Activated naive CD4-positive, alpha-beta T cell treated with anti-CD3 and anti-CD28 coated beads, Interleukin-2, amount 50 U/mL, for 24 hours (primary cell): Measurements from ENCODE around the gene PITPNC1.
"Not testable (repeated sequence)": the region's sequence is repeated elsewhere in the genome, so short reads cannot be mapped to it uniquely, and the experiment has no call there.

Source experiments
- H3K27ac Mint-ChIP-seq: one replicate; pipeline ENCODE4 v1.8.0; 2021; ENCODE audit warnings: mild to moderate bottlenecking, mixed read lengths
- H3K27me3 Mint-ChIP-seq: one replicate; pipeline ENCODE4 v1.8.0; 2021; ENCODE audit warnings: mixed read lengths
- H3K36me3 Mint-ChIP-seq: one replicate; pipeline ENCODE4 v1.8.0; 2021; ENCODE audit warnings: mixed read lengths
- H3K4me1 Mint-ChIP-seq: one replicate; pipeline ENCODE4 v1.8.0; 2021; ENCODE audit warnings: mixed read lengths
- H3K4me3 Mint-ChIP-seq: one replicate; pipeline ENCODE4 v1.8.0; 2021; ENCODE audit warnings: mild to moderate bottlenecking, mixed read lengths
- H3K9me3 Mint-ChIP-seq: one replicate; pipeline ENCODE4 v1.8.0; 2021; ENCODE audit warnings: mixed read lengths

Gene PITPNC1

GRCh38 chr17:67408455-67408830, 31.4 kb downstream of the PITPNC1 start:
- not testable (repeated sequence) for H3K27me3 Mint-ChIP-seq, H3K4me3 Mint-ChIP-seq, H3K9me3 Mint-ChIP-seq
- Mint-ChIP-seq H3K4me1 (peaks cover 85% of the 10 kb centered on the region), H3K27ac (peak overlapping the region; percentile 73), H3K36me3 (peaks cover 14% of the 10 kb centered on the region)

GRCh38 chr17:67411397-67411796, 34.3 kb downstream of the PITPNC1 start:
- Mint-ChIP-seq H3K27me3 (no peaks in the 10 kb centered on the region), H3K4me3 (no peak overlapping the region), H3K36me3 (peaks cover 16% of the 10 kb centered on the region), H3K4me1 (peaks cover 83% of the 10 kb centered on the region), H3K27ac (peak overlapping the region; percentile 79), H3K9me3 (no peaks in the 10 kb centered on the region)

- H3K4me3 Mint-ChIP-seq, result no peak overlapping the region
- no peaks in the 10 kb centered on the region for H3K9me3 Mint-ChIP-seq
- H3K27ac Mint-ChIP-seq, result peak overlapping the region; percentile 79
- no peaks in the 10 kb centered on the region for H3K27me3 Mint-ChIP-seq
- peaks cover 16% of the 10 kb centered on the region for H3K36me3 Mint-ChIP-seq
- H3K4me1 Mint-ChIP-seq, result peaks cover 85% of the 10 kb centered on the region
Measured at GRCh38 chr17:67412032-67412431, 35.0 kb downstream of the PITPNC1 start.

GRCh38 chr17:67412941-67413340, 35.9 kb downstream of the PITPNC1 start:
- Mint-ChIP-seq H3K36me3 (peaks cover 16% of the 10 kb centered on the region), H3K27ac (peak overlapping the region; percentile 70), H3K4me1 (peaks cover 88% of the 10 kb centered on the region), H3K27me3 (no peaks in the 10 kb centered on the region), H3K4me3 (no peak overlapping the region), H3K9me3 (no peaks in the 10 kb centered on the region)

DNA sequence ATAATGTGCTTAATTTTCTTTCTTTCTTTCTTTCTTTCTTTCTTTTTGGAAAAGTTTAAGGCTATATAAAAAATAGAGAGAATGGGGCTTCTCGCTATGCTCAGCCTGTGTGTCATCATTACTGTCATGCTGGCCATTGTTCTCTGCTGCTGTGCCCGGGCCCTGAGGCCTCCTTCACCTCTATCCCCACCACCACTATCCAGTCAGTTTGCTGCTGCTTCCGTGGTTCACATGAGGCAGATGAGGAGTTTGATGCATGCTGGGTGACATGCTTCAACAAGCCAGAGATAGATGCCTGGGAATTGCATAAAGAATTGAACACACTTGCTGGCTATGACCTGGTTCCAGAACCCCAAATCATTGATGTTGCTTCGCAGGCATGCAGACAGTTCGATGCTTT, 36.3 kb downstream of the PITPNC1 start:
- Mint-ChIP-seq H3K4me3 (no peak overlapping the region), H3K36me3 (peaks cover 16% of the 10 kb centered on the region), H3K27me3 (no peaks in the 10 kb centered on the region), H3K9me3 (no peaks in the 10 kb centered on the region), H3K27ac (peak overlapping the region; percentile 70), H3K4me1 (peaks cover 90% of the 10 kb centered on the region)

DNA sequence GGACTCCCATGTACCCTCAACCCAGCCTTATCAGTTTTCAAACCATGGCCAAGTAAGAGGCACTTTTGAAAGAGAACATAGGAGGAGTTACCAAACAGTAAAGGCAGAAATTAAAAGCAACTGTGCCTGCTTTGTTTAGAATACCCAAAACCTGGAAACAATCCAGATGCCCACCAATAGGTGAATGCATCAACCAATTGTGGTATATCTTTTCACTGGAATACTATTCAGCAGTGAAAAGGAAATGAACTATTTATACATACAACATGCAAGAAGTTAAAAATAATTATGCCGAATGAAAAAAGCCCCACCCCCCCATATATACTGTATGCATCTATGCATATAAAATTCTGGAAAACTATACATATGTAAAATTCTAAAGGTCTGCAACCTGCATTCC, 37.0 kb downstream of the PITPNC1 start:
- peaks cover 15% of the 10 kb centered on the region for H3K36me3 Mint-ChIP-seq
- H3K27me3 Mint-ChIP-seq, result no peaks in the 10 kb centered on the region
- H3K4me1 Mint-ChIP-seq, result peaks cover 92% of the 10 kb centered on the region
- no peak overlapping the region for H3K4me3 Mint-ChIP-seq
- H3K9me3 Mint-ChIP-seq, result no peaks in the 10 kb centered on the region
- peak overlapping the region; percentile 52 for H3K27ac Mint-ChIP-seq

- no peaks in the 10 kb centered on the region for H3K9me3 Mint-ChIP-seq
- no peaks in the 10 kb centered on the region for H3K27me3 Mint-ChIP-seq
- H3K27ac Mint-ChIP-seq, result no peak overlapping the region
- H3K36me3 Mint-ChIP-seq, result peaks cover 15% of the 10 kb centered on the region
- peaks cover 92% of the 10 kb centered on the region for H3K4me1 Mint-ChIP-seq
- no peak overlapping the region for H3K4me3 Mint-ChIP-seq
Measured at GRCh38 chr17:67414559-67414958, 37.5 kb downstream of the PITPNC1 start.

GRCh38 chr17:67415291-67415690, 38.2 kb downstream of the PITPNC1 start:
- Mint-ChIP-seq H3K4me3 (no peak overlapping the region), H3K27ac (peak overlapping the region; percentile 84), H3K36me3 (peaks cover 13% of the 10 kb centered on the region), H3K4me1 (peaks cover 92% of the 10 kb centered on the region), H3K9me3 (no peaks in the 10 kb centered on the region), H3K27me3 (no peaks in the 10 kb centered on the region)

DNA sequence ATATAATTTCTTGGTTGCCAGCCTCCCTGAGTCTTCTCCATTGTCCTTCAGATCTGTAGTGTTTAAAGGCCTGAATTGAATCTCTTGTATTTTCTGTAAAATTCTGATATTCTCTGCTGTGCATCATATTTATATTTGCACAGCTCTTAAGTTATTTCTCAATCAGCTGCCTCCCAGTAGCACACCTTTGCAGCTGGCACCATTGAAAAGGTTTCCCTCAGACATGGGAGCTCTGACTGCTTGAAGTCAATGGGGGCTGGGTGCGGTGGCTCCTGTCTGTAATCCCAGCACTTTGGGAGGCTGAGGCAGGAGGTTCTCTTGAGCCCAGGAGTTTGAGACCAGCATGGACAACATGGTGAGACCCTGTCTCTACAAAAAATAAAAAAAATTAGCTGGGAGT, 40.4 kb downstream of the PITPNC1 start:
- Mint-ChIP-seq H3K4me3 (no peak overlapping the region), H3K9me3 (no peaks in the 10 kb centered on the region), H3K36me3 (peaks cover 13% of the 10 kb centered on the region), H3K27ac (peak overlapping the region; percentile 4), H3K27me3 (no peaks in the 10 kb centered on the region), H3K4me1 (peaks cover 92% of the 10 kb centered on the region)

DNA sequence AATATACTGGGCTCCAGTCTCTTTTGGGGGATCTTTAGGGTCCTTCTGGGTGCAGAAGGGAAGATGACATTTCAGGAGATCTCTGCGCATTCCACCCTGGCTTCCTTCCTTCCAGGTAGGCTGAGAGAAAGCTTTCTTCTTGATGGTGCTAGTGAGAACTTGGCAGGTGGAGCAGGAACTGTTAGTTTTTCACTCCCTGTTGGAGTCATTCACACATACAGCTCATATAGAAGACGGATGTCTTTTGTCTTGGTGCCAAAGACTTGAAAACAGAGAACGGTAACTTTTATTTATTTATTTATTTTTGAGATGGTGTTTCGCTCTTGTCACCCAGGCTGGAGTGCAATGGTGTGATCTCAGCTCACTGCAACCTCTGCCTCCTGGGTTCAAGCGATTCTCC, 43.9 kb downstream of the PITPNC1 start:
- Mint-ChIP-seq H3K4me1 (peaks cover 95% of the 10 kb centered on the region), H3K27ac (peak overlapping the region; percentile 99), H3K4me3 (peak overlapping the region; percentile 67), H3K9me3 (no peaks in the 10 kb centered on the region), H3K36me3 (peaks cover 7% of the 10 kb centered on the region), H3K27me3 (no peaks in the 10 kb centered on the region)

- Mint-ChIP-seq H3K9me3 (no peaks in the 10 kb centered on the region), H3K4me3 (peak overlapping the region; percentile 31), H3K27me3 (no peaks in the 10 kb centered on the region), H3K27ac (peak overlapping the region; percentile 98), H3K36me3 (peaks cover 10% of the 10 kb centered on the region), H3K4me1 (peaks cover 94% of the 10 kb centered on the region)
Measured at GRCh38 chr17:67421869-67422273, 44.8 kb downstream of the PITPNC1 start.

GRCh38 chr17:67422296-67422695, 45.2 kb downstream of the PITPNC1 start:
- Mint-ChIP-seq H3K4me1 (peaks cover 94% of the 10 kb centered on the region), H3K4me3 (peak overlapping the region; percentile 39), H3K27ac (peak overlapping the region; percentile 98), H3K36me3 (peaks cover 10% of the 10 kb centered on the region)
- not testable (repeated sequence) for H3K9me3 Mint-ChIP-seq, H3K27me3 Mint-ChIP-seq

DNA sequence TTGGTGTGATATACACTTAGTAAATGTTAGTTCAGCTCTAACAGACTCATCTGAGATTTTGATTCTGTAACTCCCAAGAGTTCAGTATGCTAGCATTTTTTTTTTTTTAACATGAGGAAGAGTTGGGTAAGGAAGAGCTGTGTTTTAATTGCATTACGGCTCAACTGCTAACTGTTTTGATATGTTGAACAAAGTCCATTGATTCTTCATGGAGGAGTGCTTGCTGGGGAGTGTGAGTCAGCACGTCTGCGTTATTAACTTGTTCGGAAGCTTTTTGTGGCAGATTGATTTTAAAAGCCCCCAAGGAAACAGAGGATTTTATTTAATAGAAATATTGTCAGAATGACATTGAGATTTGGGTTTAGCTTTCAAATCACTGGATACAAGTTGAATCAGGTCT, 45.8 kb downstream of the PITPNC1 start:
- H3K27ac Mint-ChIP-seq, result peak overlapping the region; percentile 98
- no peaks in the 10 kb centered on the region for H3K27me3 Mint-ChIP-seq
- H3K4me1 Mint-ChIP-seq, result peaks cover 93% of the 10 kb centered on the region
- peaks cover 13% of the 10 kb centered on the region for H3K36me3 Mint-ChIP-seq
- peak overlapping the region; percentile 39 for H3K4me3 Mint-ChIP-seq
- no peaks in the 10 kb centered on the region for H3K9me3 Mint-ChIP-seq

GRCh38 chr17:67425571-67426160, 48.6 kb downstream of the PITPNC1 start:
- H3K9me3 Mint-ChIP-seq, result no peaks in the 10 kb centered on the region
- H3K27ac Mint-ChIP-seq, result peak overlapping the region; percentile 98
- H3K4me1 Mint-ChIP-seq, result peaks cover 80% of the 10 kb centered on the region
- H3K4me3 Mint-ChIP-seq, result no peak overlapping the region
- no peaks in the 10 kb centered on the region for H3K27me3 Mint-ChIP-seq
- H3K36me3 Mint-ChIP-seq, result peaks cover 11% of the 10 kb centered on the region

- no peaks in the 10 kb centered on the region for H3K27me3 Mint-ChIP-seq
- peaks cover 11% of the 10 kb centered on the region for H3K36me3 Mint-ChIP-seq
- no peak overlapping the region for H3K4me3 Mint-ChIP-seq
- H3K9me3 Mint-ChIP-seq, result no peaks in the 10 kb centered on the region
- peak overlapping the region; percentile 69 for H3K27ac Mint-ChIP-seq
- peaks cover 76% of the 10 kb centered on the region for H3K4me1 Mint-ChIP-seq
Measured at GRCh38 chr17:67427424-67427823, 50.3 kb downstream of the PITPNC1 start.

GRCh38 chr17:67430515-67430914, 53.4 kb downstream of the PITPNC1 start:
- not testable (repeated sequence) for H3K36me3 Mint-ChIP-seq, H3K27me3 Mint-ChIP-seq, H3K9me3 Mint-ChIP-seq, H3K4me3 Mint-ChIP-seq
- Mint-ChIP-seq H3K4me1 (peaks cover 70% of the 10 kb centered on the region), H3K27ac (peak overlapping the region; percentile 98)
